ENCODE data around the gene SEZ6L. TPM values are rescaled to one million over a fixed set of nuclear protein-coding genes. Genes with fewer than 3 reads are reported as not detected.

The SEZ6L gene
- polyA plus RNA-seq, 1 donor from 2014 or later, result 31.9 TPM

DNA sequence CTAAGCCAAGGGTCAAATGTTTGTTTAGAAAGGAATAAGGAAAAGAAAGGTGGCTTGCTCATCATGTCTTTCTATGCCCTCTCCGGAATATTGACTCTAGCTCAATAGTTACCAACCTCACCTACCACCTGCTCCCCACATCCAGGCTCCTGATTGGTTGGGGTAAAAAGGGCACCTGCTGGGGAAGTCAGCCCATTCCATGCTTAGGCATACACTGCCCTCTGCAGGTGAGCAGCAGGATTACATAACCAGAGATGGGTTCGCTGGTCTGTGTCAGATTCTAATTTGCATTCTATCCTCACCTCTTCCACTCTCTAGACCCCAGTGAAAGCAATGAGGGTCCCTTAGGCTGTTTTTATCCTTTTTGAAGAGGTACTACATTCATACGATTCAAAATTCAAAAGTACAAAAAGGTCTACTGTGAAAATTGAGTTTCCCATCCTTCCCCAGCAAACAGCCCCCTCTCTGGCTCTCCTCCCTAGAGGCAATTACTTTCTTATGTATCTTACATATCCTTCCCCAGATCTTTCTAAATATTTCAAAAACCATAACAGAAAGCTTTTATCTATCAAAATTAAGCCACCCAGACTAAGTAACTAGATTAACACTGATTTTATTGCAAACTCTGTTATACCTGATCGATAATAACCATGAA, 161.8 kb downstream of the SEZ6L start:
- Histone ChIP-seq H3K36me3 (ENCODE audit: insufficient read depth, low read length) (no peaks in the 10 kb centered on the region), H3K27me3 (ENCODE audit: insufficient read depth, low read depth, low read length) (no peaks in the 10 kb centered on the region), H3K27ac (ENCODE audit: low read length) (no peak overlapping the region), H3K4me3 (ENCODE audit: low read length) (no peak overlapping the region), H3F3A (ENCODE audit: insufficient read depth, low read length, poor library complexity, severe bottlenecking) (no peaks in the 10 kb centered on the region), H4K20me1 (ENCODE audit: insufficient read depth) (no peaks in the 10 kb centered on the region), H3K9me3 (ENCODE audit: low read length) (no peaks in the 10 kb centered on the region), H3K9me2 (ENCODE audit: insufficient read depth, low read length) (no peaks in the 10 kb centered on the region), H2AFZ (ENCODE audit: low read depth, low read length) (no peak overlapping the region), H3K4me2 (ENCODE audit: low read length) (no peak overlapping the region), H3K9ac (ENCODE audit: low read length) (no peak overlapping the region), H3K79me2 (replicated peaks; ENCODE audit: insufficient read depth, low read length) (no peaks in the 10 kb centered on the region)
- TF ChIP-seq POLR2AphosphoS5 (IDR thresholded peaks at IDR 0.05) (no peak), EP300 (conservative IDR thresholded peaks at IDR 0.05; ENCODE audit: poor library complexity, severe bottlenecking) (peak; percentile 29), SMC3 (conservative IDR thresholded peaks at IDR 0.05; ENCODE audit: poor library complexity) (peak; percentile 99), RAD21 (conservative IDR thresholded peaks at IDR 0.05) (peak; percentile 99)
- TF ChIP-seq, protein P1, sequence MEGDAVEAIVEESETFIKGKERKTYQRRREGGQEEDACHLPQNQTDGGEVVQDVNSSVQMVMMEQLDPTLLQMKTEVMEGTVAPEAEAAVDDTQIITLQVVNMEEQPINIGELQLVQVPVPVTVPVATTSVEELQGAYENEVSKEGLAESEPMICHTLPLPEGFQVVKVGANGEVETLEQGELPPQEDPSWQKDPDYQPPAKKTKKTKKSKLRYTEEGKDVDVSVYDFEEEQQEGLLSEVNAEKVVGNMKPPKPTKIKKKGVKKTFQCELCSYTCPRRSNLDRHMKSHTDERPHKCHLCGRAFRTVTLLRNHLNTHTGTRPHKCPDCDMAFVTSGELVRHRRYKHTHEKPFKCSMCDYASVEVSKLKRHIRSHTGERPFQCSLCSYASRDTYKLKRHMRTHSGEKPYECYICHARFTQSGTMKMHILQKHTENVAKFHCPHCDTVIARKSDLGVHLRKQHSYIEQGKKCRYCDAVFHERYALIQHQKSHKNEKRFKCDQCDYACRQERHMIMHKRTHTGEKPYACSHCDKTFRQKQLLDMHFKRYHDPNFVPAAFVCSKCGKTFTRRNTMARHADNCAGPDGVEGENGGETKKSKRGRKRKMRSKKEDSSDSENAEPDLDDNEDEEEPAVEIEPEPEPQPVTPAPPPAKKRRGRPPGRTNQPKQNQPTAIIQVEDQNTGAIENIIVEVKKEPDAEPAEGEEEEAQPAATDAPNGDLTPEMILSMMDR (IDR thresholded peaks at IDR 0.05; ENCODE audit: poor library complexity, severe bottlenecking), result peak; percentile 97
- TF ChIP-seq, protein P2, sequence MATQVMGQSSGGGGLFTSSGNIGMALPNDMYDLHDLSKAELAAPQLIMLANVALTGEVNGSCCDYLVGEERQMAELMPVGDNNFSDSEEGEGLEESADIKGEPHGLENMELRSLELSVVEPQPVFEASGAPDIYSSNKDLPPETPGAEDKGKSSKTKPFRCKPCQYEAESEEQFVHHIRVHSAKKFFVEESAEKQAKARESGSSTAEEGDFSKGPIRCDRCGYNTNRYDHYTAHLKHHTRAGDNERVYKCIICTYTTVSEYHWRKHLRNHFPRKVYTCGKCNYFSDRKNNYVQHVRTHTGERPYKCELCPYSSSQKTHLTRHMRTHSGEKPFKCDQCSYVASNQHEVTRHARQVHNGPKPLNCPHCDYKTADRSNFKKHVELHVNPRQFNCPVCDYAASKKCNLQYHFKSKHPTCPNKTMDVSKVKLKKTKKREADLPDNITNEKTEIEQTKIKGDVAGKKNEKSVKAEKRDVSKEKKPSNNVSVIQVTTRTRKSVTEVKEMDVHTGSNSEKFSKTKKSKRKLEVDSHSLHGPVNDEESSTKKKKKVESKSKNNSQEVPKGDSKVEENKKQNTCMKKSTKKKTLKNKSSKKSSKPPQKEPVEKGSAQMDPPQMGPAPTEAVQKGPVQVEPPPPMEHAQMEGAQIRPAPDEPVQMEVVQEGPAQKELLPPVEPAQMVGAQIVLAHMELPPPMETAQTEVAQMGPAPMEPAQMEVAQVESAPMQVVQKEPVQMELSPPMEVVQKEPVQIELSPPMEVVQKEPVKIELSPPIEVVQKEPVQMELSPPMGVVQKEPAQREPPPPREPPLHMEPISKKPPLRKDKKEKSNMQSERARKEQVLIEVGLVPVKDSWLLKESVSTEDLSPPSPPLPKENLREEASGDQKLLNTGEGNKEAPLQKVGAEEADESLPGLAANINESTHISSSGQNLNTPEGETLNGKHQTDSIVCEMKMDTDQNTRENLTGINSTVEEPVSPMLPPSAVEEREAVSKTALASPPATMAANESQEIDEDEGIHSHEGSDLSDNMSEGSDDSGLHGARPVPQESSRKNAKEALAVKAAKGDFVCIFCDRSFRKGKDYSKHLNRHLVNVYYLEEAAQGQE (IDR thresholded peaks at IDR 0.05; ENCODE audit: borderline replicate concordance), result no peak

DNA sequence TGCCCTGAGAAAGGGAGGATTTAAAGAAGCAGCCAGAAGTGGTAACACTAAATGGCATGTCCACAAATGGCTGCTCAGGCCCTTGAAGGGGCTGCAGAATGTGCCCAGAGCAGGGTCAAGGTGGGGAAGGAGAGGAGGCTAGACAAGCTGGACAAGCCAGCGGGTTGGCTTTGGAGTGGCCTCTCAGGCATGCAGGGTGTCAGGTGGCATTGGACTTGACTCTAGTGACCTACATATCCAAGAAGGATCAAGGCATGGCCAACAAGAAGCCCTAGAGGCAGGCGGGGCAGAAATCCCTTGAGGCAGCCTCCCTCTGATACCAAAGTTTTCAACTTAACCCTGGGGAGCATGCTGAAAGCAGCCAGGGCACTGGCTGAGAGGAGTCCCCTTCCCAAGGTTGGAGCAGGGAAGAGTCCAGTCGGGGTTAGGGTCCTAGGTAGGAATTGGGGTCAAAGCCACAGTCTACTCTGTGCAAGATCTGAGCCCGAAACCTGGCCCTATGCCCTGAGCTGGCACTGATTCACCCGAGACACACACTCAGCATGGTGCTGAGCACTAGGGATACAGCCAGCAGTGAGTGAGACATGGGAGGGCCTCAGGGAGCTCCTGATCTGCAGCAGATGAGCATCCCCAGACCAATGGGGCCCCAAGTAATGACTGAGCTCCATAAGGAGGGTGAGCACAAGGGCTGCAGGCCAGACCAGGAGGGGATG, 164.0 kb downstream of the SEZ6L start:
- H3K9me2 ChIP-seq (ENCODE audit: insufficient read depth, low read length), result no peaks in the 10 kb centered on the region
- no peaks in the 10 kb centered on the region for H3K9me3 ChIP-seq (ENCODE audit: low read length)
- H4K20me1 ChIP-seq (ENCODE audit: insufficient read depth), result no peaks in the 10 kb centered on the region
- H3K27ac ChIP-seq (ENCODE audit: low read length), result no peak overlapping the region
- TF ChIP-seq MXI1 (conservative IDR thresholded peaks at IDR 0.05; ENCODE audit: poor library complexity, severe bottlenecking) (no peak), EZH2 (IDR thresholded peaks at IDR 0.05; ENCODE audit: borderline replicate concordance, insufficient read depth, low read length, poor library complexity, severe bottlenecking) (no peak), RAD21 (conservative IDR thresholded peaks at IDR 0.05) (no peak), SMC3 (conservative IDR thresholded peaks at IDR 0.05; ENCODE audit: poor library complexity) (no peak), POLR2AphosphoS5 (IDR thresholded peaks at IDR 0.05) (no peak)
- TF ChIP-seq, protein P1 (IDR thresholded peaks at IDR 0.05; ENCODE audit: poor library complexity, severe bottlenecking), result no peak
- H3K79me2 ChIP-seq (replicated peaks; ENCODE audit: insufficient read depth, low read length), result no peaks in the 10 kb centered on the region
- H3K4me2 ChIP-seq (ENCODE audit: low read length), result no peak overlapping the region
- H3F3A ChIP-seq (ENCODE audit: insufficient read depth, low read length, poor library complexity, severe bottlenecking), result no peaks in the 10 kb centered on the region
- H2AFZ ChIP-seq (ENCODE audit: low read depth, low read length), result no peak overlapping the region
- no peak overlapping the region for H3K9ac ChIP-seq (ENCODE audit: low read length)
- H3K27me3 ChIP-seq (ENCODE audit: insufficient read depth, low read depth, low read length), result no peaks in the 10 kb centered on the region
- no peak overlapping the region for H3K4me3 ChIP-seq (ENCODE audit: low read length)
- H3K36me3 ChIP-seq (ENCODE audit: insufficient read depth, low read length), result no peaks in the 10 kb centered on the region

All from neural cell (in vitro differentiated cells).